Ishikawa (cell line): ENCODE results near the gene BACH2.

Experiments
- CEBPB ChIP-seq: IDR thresholded peaks from 2 replicates; pipeline ENCODE4 v1.6.1; 2012
- CREB1 ChIP-seq: IDR thresholded peaks from 2 replicates; pipeline ENCODE4 v1.6.1; 2012; ENCODE audit warnings: low read depth
- FOXM1 ChIP-seq: IDR thresholded peaks from 2 replicates; pipeline ENCODE4 v1.6.1; 2012; ENCODE audit warnings: low read depth, borderline replicate concordance
- NFIC ChIP-seq: IDR thresholded peaks from 2 replicates; pipeline ENCODE4 v1.6.1; 2012
- YY1 ChIP-seq: IDR thresholded peaks from 2 replicates; pipeline ENCODE4 v1.6.1; 2012; ENCODE audit warnings: low read depth
- TF ChIP-seq, protein P1 (sequence below): IDR thresholded peaks from 2 replicates; pipeline ENCODE4 v1.6.1; 2012; ENCODE audit warnings: low read depth, mild to moderate bottlenecking
- TF ChIP-seq, protein P2 (sequence below): IDR thresholded peaks from 2 replicates; pipeline ENCODE4 v1.6.1; 2012

- TF ChIP-seq CREB1 (no peak), FOXM1 (no peak), NFIC (no peak), CEBPB (no peak), YY1 (no peak)
- TF ChIP-seq, protein P1, sequence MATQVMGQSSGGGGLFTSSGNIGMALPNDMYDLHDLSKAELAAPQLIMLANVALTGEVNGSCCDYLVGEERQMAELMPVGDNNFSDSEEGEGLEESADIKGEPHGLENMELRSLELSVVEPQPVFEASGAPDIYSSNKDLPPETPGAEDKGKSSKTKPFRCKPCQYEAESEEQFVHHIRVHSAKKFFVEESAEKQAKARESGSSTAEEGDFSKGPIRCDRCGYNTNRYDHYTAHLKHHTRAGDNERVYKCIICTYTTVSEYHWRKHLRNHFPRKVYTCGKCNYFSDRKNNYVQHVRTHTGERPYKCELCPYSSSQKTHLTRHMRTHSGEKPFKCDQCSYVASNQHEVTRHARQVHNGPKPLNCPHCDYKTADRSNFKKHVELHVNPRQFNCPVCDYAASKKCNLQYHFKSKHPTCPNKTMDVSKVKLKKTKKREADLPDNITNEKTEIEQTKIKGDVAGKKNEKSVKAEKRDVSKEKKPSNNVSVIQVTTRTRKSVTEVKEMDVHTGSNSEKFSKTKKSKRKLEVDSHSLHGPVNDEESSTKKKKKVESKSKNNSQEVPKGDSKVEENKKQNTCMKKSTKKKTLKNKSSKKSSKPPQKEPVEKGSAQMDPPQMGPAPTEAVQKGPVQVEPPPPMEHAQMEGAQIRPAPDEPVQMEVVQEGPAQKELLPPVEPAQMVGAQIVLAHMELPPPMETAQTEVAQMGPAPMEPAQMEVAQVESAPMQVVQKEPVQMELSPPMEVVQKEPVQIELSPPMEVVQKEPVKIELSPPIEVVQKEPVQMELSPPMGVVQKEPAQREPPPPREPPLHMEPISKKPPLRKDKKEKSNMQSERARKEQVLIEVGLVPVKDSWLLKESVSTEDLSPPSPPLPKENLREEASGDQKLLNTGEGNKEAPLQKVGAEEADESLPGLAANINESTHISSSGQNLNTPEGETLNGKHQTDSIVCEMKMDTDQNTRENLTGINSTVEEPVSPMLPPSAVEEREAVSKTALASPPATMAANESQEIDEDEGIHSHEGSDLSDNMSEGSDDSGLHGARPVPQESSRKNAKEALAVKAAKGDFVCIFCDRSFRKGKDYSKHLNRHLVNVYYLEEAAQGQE = no peak
- TF ChIP-seq, protein P2, sequence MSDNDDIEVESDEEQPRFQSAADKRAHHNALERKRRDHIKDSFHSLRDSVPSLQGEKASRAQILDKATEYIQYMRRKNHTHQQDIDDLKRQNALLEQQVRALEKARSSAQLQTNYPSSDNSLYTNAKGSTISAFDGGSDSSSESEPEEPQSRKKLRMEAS = no peak
Observed at GRCh38 chr6:89966228-89966544, 330.5 kb downstream of the BACH2 start.
